Erythroblast (primary cell): ENCODE results near the gene KIFBP.

ENCODE experiments used
- GATA1 ChIP-seq: IDR thresholded peaks from 2 replicates; pipeline ENCODE4 v1.6.1; 2011; ENCODE audit warnings: low read depth, mild to moderate bottlenecking, control low read depth, low read length, moderate library complexity
- POLR2A ChIP-seq: IDR thresholded peaks from 2 replicates; pipeline ENCODE4 v1.6.1; 2011; ENCODE audit warnings: mild to moderate bottlenecking, low read length

DNA sequence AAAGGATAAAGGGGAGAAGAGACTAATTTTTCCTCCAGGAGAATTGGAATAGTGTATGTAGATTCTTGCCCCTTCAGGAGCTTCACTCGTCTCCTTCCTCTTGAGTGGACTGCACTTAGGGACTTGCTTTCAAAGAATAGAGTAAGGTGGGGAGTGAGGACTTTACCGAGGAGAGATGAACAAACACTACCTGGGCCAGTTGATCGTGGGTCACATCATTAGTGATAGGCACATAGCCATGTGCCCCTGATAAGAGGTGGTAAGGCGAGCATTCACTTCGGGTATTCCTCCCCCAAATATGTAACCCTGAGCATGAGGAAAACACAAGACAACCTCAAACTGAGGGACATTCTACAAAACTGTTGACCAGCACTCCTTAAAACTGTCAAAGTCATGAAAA is 14.6 kb upstream of the KIFBP start:
- TF ChIP-seq POLR2A (no peak), GATA1 (no peak)
